Activated CD4-positive, CD25-positive, alpha-beta regulatory T cell treated with anti-CD3 and anti-CD28 coated beads, Interleukin-2, amount 50 U/mL, for 72 hours (primary cell): ENCODE data around the gene CD300A.
"Not testable (repeated sequence)": the region's sequence is repeated elsewhere in the genome, so short reads cannot be mapped to it uniquely, and the experiment has no call there.

Experiments
- DNase-seq: peaks from one replicate; pipeline ENCODE4 v3.0.0; 2021

Gene CD300A

GRCh38 chr17:74485022-74485743, 18.7 kb downstream of the CD300A start:
- peak; percentile 11 for DNase-seq

DNA sequence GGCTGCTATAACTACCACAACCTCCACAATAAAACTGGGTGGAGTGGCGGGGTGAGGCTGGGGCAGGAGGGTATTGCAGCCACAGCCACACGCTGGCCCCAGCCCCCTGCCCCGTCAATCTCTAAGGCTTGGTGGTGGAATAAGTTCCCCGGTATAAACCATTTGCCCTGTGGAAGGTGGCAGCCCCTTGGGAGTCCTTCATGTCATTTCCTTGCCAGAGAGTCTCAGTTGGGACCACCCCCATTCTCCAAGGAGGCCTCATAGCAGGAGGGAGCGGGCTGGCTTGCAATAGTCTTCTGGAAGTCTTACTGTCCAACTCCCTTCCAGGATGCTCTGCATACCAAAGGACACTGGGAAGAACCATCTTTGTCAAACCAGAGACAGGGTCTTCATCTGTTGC, 19.4 kb downstream of the CD300A start:
- DNase-seq: no peak

- not testable (repeated sequence) for DNase-seq
Observed at GRCh38 chr17:74488276-74488675, 21.8 kb downstream of the CD300A start.

DNA sequence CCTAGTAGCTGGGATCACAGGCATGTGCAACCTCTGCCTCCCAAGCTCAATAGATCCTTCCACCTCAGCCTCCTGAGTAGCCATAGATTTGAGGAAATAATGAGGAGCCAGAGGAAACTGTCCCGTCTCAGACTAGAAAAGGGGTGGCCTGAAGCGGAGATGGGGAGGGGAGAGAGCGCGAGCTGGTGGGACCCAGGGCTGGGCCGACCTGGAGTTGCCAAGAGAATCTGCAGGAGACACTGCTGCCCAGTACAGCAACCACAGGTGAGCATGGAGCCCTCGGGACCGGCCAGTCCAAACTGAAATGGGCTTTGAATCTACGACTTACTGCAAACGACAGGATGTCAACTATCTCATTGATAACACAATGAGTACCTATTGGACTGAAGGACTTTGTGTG, 24.3 kb downstream of the CD300A start:
- DNase-seq: no peak

DNA sequence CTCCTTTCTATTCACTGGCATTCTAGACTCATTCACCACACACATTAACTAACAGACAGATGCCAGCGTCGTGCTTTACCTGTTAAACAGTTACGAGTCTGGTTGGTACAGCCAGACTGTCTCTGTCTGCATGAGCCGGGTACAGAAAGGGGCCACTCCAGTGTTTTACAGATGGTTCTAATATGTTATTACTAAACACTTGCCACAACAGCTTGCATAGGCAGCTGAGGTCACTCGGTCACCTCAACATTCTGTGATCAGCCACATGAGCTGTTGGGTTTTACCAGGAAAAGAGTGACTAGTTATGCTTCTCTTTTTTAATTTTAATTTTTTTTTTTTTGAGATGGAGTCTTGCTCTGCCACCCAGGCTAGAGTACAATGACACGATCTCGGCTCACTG, 25.2 kb downstream of the CD300A start:
- DNase-seq: peak; percentile 12

DNA sequence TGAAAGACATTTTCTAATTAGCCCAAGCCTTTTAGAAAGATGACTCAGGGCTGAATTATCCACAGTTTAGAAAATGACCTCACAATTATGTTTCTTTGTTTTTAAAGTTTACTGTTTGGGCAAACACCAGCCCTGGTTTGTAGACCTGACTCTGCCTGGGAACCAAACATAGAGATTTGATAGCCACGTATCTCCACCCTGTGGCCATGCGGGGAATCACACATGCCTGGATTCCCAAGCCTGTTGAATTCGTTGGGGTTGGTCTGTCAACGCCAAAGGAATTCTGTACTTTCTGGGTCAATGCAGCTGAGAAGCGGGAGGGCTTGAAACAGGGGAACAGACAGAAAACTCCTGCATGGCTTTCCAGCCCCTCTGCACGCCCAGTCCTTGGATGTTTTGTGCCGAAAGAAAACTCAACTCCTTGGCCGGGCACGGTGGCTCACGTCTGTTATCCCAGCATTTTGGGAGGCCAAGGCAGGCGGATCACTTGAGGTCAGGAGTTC, 26.9 kb downstream of the CD300A start:
- DNase-seq: peak; percentile 55

- DNase-seq: peak; percentile 2
Observed at GRCh38 chr17:74497471-74497870, 31.0 kb downstream of the CD300A start.

- DNase-seq: peak; percentile 4
Observed at GRCh38 chr17:74499992-74500391, 33.6 kb downstream of the CD300A start.

DNA sequence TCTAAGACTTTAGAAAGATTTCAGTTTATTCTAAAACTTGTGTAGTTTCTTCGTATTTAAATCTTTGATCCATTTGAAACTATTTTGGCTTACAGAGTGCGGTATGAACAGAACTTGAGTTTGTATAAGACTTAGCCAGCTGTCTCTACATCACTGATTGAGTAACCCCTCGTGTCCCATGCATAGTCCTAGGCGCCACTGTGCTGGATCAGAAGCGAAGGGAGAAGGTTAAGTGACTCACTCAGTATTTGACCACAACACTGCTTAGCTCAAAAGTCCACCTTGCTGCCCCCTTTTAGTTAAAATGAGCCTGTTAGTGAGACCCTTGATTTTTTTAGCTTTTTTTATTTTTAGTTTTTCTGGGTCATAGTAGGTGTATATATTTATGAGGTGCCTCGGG, 36.4 kb downstream of the CD300A start:
- DNase-seq: no peak

GRCh38 chr17:74503949-74504348, 37.5 kb downstream of the CD300A start:
- peak; percentile 6 for DNase-seq

- DNase-seq: no peak
Observed at GRCh38 chr17:74508156-74508555, 41.7 kb downstream of the CD300A start.

- peak; percentile 14 for DNase-seq
Observed at GRCh38 chr17:74512036-74512435, 45.6 kb downstream of the CD300A start.

DNA sequence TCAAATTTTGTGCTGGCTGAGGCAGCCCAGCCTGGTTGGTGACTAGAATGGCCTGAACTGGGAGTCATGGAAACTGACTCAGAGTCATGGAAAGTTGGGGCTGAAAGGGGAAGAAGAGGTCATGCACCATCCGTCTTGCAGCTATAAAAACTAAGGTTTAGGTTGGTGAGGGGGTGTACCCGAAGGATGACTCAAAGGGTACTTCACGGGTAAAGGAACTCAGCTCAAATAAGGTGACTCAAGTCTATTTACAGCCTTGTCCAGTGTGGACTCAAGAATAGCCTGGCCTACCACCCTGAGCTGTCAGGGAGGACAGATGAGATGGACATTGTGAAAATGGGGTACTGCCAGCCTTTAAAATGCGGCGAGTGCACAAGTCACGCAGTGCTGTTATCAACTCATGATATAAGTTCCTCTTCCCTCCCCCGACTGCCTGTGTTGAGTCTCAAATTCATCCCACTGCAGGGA, 46.2 kb downstream of the CD300A start:
- no peak for DNase-seq

GRCh38 chr17:74513987-74514631, 47.7 kb downstream of the CD300A start:
- no peak for DNase-seq

GRCh38 chr17:74514632-74515334, 48.3 kb downstream of the CD300A start:
- DNase-seq: no peak

- no peak for DNase-seq
Observed at GRCh38 chr17:74515941-74516340, 49.5 kb downstream of the CD300A start.

DNA sequence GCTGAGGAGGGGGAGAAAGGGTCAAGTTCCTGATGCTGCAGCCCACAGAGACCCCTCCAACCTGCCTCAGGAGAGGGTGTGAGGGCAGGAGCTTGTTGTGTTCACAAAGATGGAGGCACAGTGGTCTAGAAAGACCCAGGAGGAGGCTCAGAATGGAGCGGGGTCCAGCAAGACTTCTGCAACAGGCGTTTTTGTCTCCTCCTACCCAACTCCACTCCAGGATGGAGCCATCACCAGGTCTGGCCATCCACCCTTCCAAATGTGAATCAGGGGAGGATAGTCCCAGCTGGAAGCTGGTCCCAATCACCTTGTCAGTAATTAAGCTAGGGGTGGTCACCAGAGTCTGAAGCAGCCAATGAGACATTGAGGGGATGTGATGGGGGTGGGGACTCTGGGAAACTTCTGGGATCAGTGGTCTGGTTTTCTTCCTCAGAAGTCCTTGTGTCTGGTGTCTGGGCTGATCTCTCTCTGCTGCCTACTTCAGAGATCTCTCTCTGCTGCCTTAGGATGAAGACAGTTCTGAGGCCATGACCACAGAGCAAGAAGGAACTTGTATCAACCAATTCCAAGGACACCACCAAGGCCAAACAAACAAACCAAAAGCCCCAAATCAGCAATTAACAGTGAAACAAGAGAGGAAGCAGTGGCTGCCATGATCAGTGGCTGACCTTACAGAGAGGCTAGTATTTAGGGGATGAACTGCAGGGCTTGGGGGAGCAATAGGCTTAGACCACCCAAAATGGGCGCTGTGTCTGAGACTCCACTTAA, 50.3 kb downstream of the CD300A start:
- peak; percentile 2 for DNase-seq

GRCh38 chr17:74518413-74518981, 52.1 kb downstream of the CD300A start:
- peak; percentile 12 for DNase-seq

DNA sequence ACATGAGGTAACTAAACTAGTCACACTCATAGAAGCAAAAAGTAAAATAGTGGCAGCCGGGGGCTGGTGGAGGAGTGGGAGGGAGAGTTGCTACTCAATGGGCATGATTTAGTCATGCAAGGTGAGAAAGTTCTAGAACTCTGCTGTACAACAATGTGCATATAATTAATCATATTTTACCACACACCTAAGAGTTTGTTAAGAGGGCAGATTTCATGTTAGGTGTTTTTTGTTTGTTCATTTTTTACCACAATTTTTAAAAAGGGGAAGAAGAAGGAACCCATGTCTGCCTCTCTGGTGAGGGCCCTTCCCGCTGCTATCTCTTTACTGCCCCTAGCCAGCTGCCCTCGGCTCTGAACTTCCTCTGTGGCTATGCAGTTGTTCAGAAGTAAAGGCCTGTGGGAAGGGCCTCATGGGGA, 53.6 kb downstream of the CD300A start:
- DNase-seq: peak; percentile 2

DNA sequence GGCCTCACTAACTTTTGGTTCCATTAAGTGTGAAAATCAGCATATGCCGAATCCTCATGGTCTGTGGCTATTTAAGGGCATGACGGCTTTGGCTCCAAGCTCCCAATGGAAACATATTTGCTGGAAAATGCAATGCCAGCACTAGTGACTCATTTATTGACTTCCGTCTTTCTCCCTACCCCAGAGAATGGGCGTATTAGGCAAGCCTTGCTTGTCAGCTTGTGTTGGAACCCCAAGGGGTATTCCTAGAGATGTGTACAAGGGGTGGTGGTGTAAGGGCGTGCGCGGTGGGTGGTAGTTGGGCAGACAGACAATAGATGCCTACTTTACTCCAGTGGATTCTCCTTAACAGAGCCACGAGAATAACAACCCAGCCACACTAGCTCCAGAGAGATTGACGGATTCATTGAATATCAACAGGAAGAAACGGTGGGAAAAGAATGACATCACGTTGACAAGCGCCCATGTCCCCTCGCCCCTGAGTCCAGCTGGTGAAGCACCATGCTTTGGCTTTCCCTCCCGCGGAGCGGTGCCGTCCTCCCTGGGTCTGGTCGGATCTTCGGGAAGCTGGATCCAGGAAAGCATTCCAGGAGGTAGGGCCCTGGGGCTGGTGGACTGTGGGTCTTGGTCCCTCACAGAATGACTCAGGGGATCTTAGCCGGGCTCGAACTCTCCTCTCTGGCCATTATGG, 54.5 kb downstream of the CD300A start:
- DNase-seq: peak; percentile 27

GRCh38 chr17:74521701-74522201, 55.3 kb downstream of the CD300A start:
- DNase-seq: peak; percentile 23
